Measurements from ENCODE around the gene SLC9A1.

DNA sequence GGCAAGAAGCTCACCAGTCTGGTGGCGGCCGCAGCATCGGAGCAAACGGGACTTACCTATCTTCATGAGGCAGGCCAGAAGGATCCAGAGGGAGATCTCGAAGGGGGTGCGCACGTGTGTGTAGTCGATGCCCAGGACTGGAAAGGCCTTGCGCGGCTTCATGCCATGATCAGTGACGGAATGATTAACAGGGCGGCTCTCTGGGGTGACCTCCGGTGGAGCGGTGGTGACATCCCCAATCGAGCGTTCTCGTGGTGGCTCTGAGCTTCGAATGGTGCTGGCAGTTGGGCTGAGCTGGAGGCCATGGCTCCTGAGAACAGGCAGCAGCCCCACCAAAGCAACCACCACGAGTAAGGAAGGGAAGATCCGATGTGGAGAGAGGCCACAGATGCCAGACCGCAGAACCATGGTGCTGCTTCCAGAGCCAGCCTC, 982 bp downstream of the SLC9A1 start:
- TF ChIP-seq, protein P1, sequence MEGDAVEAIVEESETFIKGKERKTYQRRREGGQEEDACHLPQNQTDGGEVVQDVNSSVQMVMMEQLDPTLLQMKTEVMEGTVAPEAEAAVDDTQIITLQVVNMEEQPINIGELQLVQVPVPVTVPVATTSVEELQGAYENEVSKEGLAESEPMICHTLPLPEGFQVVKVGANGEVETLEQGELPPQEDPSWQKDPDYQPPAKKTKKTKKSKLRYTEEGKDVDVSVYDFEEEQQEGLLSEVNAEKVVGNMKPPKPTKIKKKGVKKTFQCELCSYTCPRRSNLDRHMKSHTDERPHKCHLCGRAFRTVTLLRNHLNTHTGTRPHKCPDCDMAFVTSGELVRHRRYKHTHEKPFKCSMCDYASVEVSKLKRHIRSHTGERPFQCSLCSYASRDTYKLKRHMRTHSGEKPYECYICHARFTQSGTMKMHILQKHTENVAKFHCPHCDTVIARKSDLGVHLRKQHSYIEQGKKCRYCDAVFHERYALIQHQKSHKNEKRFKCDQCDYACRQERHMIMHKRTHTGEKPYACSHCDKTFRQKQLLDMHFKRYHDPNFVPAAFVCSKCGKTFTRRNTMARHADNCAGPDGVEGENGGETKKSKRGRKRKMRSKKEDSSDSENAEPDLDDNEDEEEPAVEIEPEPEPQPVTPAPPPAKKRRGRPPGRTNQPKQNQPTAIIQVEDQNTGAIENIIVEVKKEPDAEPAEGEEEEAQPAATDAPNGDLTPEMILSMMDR (IDR thresholded peaks at IDR 0.05; ENCODE audit: borderline replicate concordance, extremely low read depth, low read length, poor library complexity, severe bottlenecking), result no peak
- no peak for TF ChIP-seq EZH2 (IDR thresholded peaks at IDR 0.05; ENCODE audit: borderline replicate concordance, low read depth, low read length, severe bottlenecking)

All from DND-41 (cell line).